Naive thymus-derived CD4-positive, alpha-beta T cell (primary cell): Measurements from ENCODE around the gene SMIM41. TPM values are rescaled to one million over a fixed set of nuclear protein-coding genes. Genes with fewer than 3 reads are reported as not detected.

Experiments
- ATAC-seq: fragments of 150-1000 bp; cut with Tn5 transposase; 2 replicates; pipeline ENCODE4 v1.10.0; 2021; ENCODE audit warnings: mild to moderate bottlenecking, moderate library complexity
- CTCF ChIA-PET: fragments of 350-600 bp; sonication (Branson Sonifier 250); formaldehyde crosslinking; loops from one replicate; lab custom pipeline; 2021; ENCODE audit warnings: antibody characterized with exemption; lab: Charles Lee
- POLR2A ChIA-PET: fragments of 350-600 bp; sonication (Branson Sonifier 250); formaldehyde crosslinking; loops from one replicate; lab custom pipeline; 2021; ENCODE audit warnings: antibody characterized with exemption, inconsistent platforms; lab: Charles Lee
- DNase-seq, 9 donors: peaks; one replicate each; pipeline versions ENCODE4 v3.0.0 to v3.0.0-alpha.2; 2020 to 2022; ENCODE audit warnings: mixed read lengths in 1 of 9
- H3K27ac ChIP-seq: one replicate; pipeline ENCODE4 v1.7.0; 2013; ENCODE audit warnings: mild to moderate bottlenecking, low read depth, low read length, moderate library complexity
- H3K27me3 ChIP-seq, 2 donors: one replicate each; pipeline ENCODE4 v1.7.0; 2013; ENCODE audit warnings: low read length in 2 of 2, mild to moderate bottlenecking in 2 of 2, moderate library complexity in 2 of 2; ENCODE audit not compliant: control insufficient read depth in 2 of 2, insufficient read depth in 2 of 2
- H3K36me3 ChIP-seq, 3 experiments: 1 replicate in 2 of 3; 2 replicates in 1 of 3; pipeline ENCODE4 v1.7.0; 2013; ENCODE audit warnings: low read length in 3 of 3, mild to moderate bottlenecking in 3 of 3, moderate library complexity in 1 of 3; ENCODE audit not compliant: insufficient read depth in 3 of 3, control insufficient read depth in 2 of 3
- H3K4me1 ChIP-seq, 2 donors: one replicate each; pipeline ENCODE4 v1.7.0; 2013; ENCODE audit warnings: low read length in 2 of 2, mild to moderate bottlenecking in 2 of 2, moderate library complexity in 1 of 2; ENCODE audit not compliant: control insufficient read depth in 2 of 2, insufficient read depth in 2 of 2
- H3K4me3 ChIP-seq: 2 replicates; pipeline ENCODE4 v1.7.0; 2013; ENCODE audit warnings: mild to moderate bottlenecking, low read length
- H3K9me3 ChIP-seq, 3 experiments: 1 replicate in 2 of 3; 2 replicates in 1 of 3; pipeline ENCODE4 v1.7.0; 2013; ENCODE audit warnings: low read length in 3 of 3; ENCODE audit not compliant: control insufficient read depth in 2 of 3
- H3K27ac Mint-ChIP-seq, 9 donors: one replicate each; pipeline ENCODE4 v1.8.0; 2020 to 2022; ENCODE audit warnings: mixed read lengths in 9 of 9, mild to moderate bottlenecking in 8 of 9, moderate library complexity in 5 of 9, inconsistent platforms in 2 of 9
- H3K27me3 Mint-ChIP-seq, 5 donors: one replicate each; pipeline ENCODE4 v1.8.0; 2021 to 2022; ENCODE audit warnings: mixed read lengths in 5 of 5, mild to moderate bottlenecking in 1 of 5
- H3K36me3 Mint-ChIP-seq, 5 donors: one replicate each; pipeline ENCODE4 v1.8.0; 2020 to 2022; ENCODE audit warnings: mixed read lengths in 5 of 5, mild to moderate bottlenecking in 3 of 5, inconsistent platforms in 1 of 5
- H3K4me1 Mint-ChIP-seq, 7 donors: one replicate each; pipeline ENCODE4 v1.8.0; 2020 to 2022; ENCODE audit warnings: mixed read lengths in 7 of 7, mild to moderate bottlenecking in 3 of 7, inconsistent platforms in 1 of 7
- H3K4me3 Mint-ChIP-seq, 10 donors: one replicate each; pipeline ENCODE4 v1.8.0; 2020 to 2022; ENCODE audit warnings: mild to moderate bottlenecking in 10 of 10, mixed read lengths in 10 of 10, moderate library complexity in 6 of 10, inconsistent platforms in 2 of 10
- H3K9me3 Mint-ChIP-seq, 11 donors: one replicate each; pipeline ENCODE4 v1.8.0; 2020 to 2022; ENCODE audit warnings: mixed read lengths in 11 of 11, mild to moderate bottlenecking in 4 of 11, inconsistent platforms in 1 of 11, moderate library complexity in 1 of 11
- intact Hi-C, 2 donors: fragments of 100-400 bp; cut with micrococcal nuclease; formaldehyde crosslinking; loops; one replicate each; pipeline ENCODE4 v1.15.1; 2023
- polyA plus RNA-seq, 2 donors: library from polyadenylated mRNA; unstranded; fragments of 300-500 nt; fragmentation: Illumina TruSeq; gene quantifications; one replicate each; pipeline ENCODE4 v1.2.3, GENCODE V29; 2021
- total RNA-seq, 6 experiments: library from RNA in 5 of 6; stranded (reverse) in 5 of 6; gene quantifications; 1 replicate in 5 of 6; 2 replicates in 1 of 6; pipeline ENCODE4 v1.2.3 and lab custom pipeline; 2021 to 2026

SMIM41 gene
- total and polyA plus RNA-seq, 7 experiments from 2014 or later, result 0.24 to 0.27 TPM; not detected in 5

- Mint-ChIP-seq H3K4me3 (peak overlapping the region; percentile 39 to 79 (median 67)), H3K4me1 (peaks cover 16 to 29% (median 25%) of the 10 kb centered on the region in 7 donors), H3K9me3 (peaks cover 0 to 1% (median 0%) of the 10 kb centered on the region in 11 donors), H3K27me3 (peaks cover 0 to 7% (median 0%) of the 10 kb centered on the region in 5 donors), H3K27ac (peak overlapping the region in 7 of 9 donors; percentile 47 to 84 (median 56)), H3K36me3 (no peaks in the 10 kb centered on the region)
- Histone ChIP-seq H3K27me3 (no peaks in the 10 kb centered on the region), H3K36me3 (no peaks in the 10 kb centered on the region), H3K4me1 (peaks cover 15 to 22% of the 10 kb centered on the region in 2 donors), H3K9me3 (no peaks in the 10 kb centered on the region), H3K27ac (no peak overlapping the region), H3K4me3 (no peak overlapping the region)
- CTCF ChIA-PET, result interaction anchor here (1.1 to 1.5 kb wide), 2 partner anchors 11 to 177 kb away, joined by 4 read pairs; no protein-coding TSS in a partner anchor
- no peak for ATAC-seq
- POLR2A ChIA-PET, result no interaction called here
- no peak for DNase-seq
- intact Hi-C loops, result loop anchor here in 1 of 2 donors (5.0 kb wide), 2 partner anchors 356 to 431 kb away; no protein-coding TSS in a partner anchor
Measured at GRCh38 chr12:52151153-52151836, 71.8 kb downstream of the SMIM41 start.

GRCh38 chr12:52151837-52152783 is 72.6 kb downstream of the SMIM41 start:
- CTCF ChIA-PET, result interaction anchor here (1.3 to 1.5 kb wide), 2 partner anchors 11 to 175 kb away, joined by 4 read pairs; no protein-coding TSS in a partner anchor
- Histone ChIP-seq H3K27me3 (no peaks in the 10 kb centered on the region), H3K27ac (no peak overlapping the region), H3K4me1 (peaks cover 18 to 24% of the 10 kb centered on the region in 2 donors), H3K9me3 (no peaks in the 10 kb centered on the region), H3K4me3 (no peak overlapping the region), H3K36me3 (no peaks in the 10 kb centered on the region)
- H3K27ac Mint-ChIP-seq, result peak overlapping the region; percentile 51 to 84 (median 59)
- peak; percentile 79 for ATAC-seq
- DNase-seq, result peak; percentile 53 to 82 (median 76)
- no peaks in the 10 kb centered on the region for H3K36me3 Mint-ChIP-seq
- H3K4me1 Mint-ChIP-seq, result peaks cover 19 to 33% (median 28%) of the 10 kb centered on the region in 7 donors
- H3K4me3 Mint-ChIP-seq, result peak overlapping the region; percentile 39 to 79 (median 67)
- intact Hi-C loops, result loop anchor here (1.0 to 5.0 kb wide), 6 partner anchors 61 to 728 kb away; no protein-coding TSS in a partner anchor
- H3K9me3 Mint-ChIP-seq, result peaks cover 0 to 1% (median 0%) of the 10 kb centered on the region in 11 donors
- peaks cover 0 to 7% (median 0%) of the 10 kb centered on the region in 5 donors for H3K27me3 Mint-ChIP-seq
- POLR2A ChIA-PET, result no interaction called here

- POLR2A ChIA-PET, result no interaction called here
- DNase-seq (no peak), ATAC-seq (no peak)
- Histone ChIP-seq H3K27ac (no peak overlapping the region), H3K9me3 (no peaks in the 10 kb centered on the region), H3K4me3 (no peak overlapping the region), H3K4me1 (peaks cover 18 to 24% of the 10 kb centered on the region in 2 donors), H3K36me3 (no peaks in the 10 kb centered on the region), H3K27me3 (no peaks in the 10 kb centered on the region)
- H3K36me3 Mint-ChIP-seq, result no peaks in the 10 kb centered on the region
- H3K27ac Mint-ChIP-seq, result peak overlapping the region in 5 of 9 donors; percentile 51 to 65 (median 59)
- peaks cover 0 to 7% (median 0%) of the 10 kb centered on the region in 5 donors for H3K27me3 Mint-ChIP-seq
- peak overlapping the region in 7 of 10 donors; percentile 4 to 71 (median 35) for H3K4me3 Mint-ChIP-seq
- H3K9me3 Mint-ChIP-seq, result peaks cover 0 to 1% (median 0%) of the 10 kb centered on the region in 11 donors
- CTCF ChIA-PET, result interaction anchor here (1.0 to 1.3 kb wide), 2 partner anchors 174 to 729 kb away, joined by 3 to 4 read pairs; no protein-coding TSS in a partner anchor
- intact Hi-C loops, result loop anchor here (1.0 to 5.0 kb wide), 6 partner anchors 60 to 727 kb away; no protein-coding TSS in a partner anchor
- H3K4me1 Mint-ChIP-seq, result peaks cover 19 to 33% (median 28%) of the 10 kb centered on the region in 7 donors
Measured at GRCh38 chr12:52152905-52153317, 73.4 kb downstream of the SMIM41 start.

- Mint-ChIP-seq H3K27ac (peak overlapping the region; percentile 76 to 97 (median 92)), H3K4me3 (peak overlapping the region in 9 of 10 donors; percentile 6 to 71 (median 51)), H3K9me3 (peaks cover 0 to 5% (median 0%) of the 10 kb centered on the region in 11 donors), H3K4me1 (peaks cover 19 to 33% (median 28%) of the 10 kb centered on the region in 7 donors), H3K27me3 (peaks cover 0 to 7% (median 0%) of the 10 kb centered on the region in 5 donors), H3K36me3 (no peaks in the 10 kb centered on the region)
- POLR2A ChIA-PET, result interaction anchor here (0.5 to 0.7 kb wide), 4 partner anchors 62 to 463 kb away, joined by 3 to 4 read pairs (median 3); partner anchors contain the start of gene KRT73
- peak in 8 of 9 donors; percentile 33 to 85 (median 76) for DNase-seq
- peak overlapping the region; percentile 68 for H3K27ac ChIP-seq
- no peak overlapping the region for H3K4me3 ChIP-seq
- CTCF ChIA-PET, result interaction anchor here (0.6 to 4.1 kb wide), 10 partner anchors 58 to 725 kb away, joined by 3 to 55 read pairs (median 3); partner anchors contain the start of gene KRT83
- no peaks in the 10 kb centered on the region for H3K36me3 ChIP-seq
- no peaks in the 10 kb centered on the region for H3K27me3 ChIP-seq
- intact Hi-C loops, result loop anchor here in 1 of 2 donors (5.0 kb wide), 1 partner anchor 827 kb away; no protein-coding TSS in a partner anchor
- peaks cover 18 to 24% of the 10 kb centered on the region in 2 donors for H3K4me1 ChIP-seq
- no peaks in the 10 kb centered on the region for H3K9me3 ChIP-seq
- ATAC-seq, result peak; percentile 87
Measured at GRCh38 chr12:52155048-52155868, 75.8 kb downstream of the SMIM41 start.

- CTCF ChIA-PET, result interaction anchor here (0.6 to 4.1 kb wide), 8 partner anchors 9 to 724 kb away, joined by 3 to 55 read pairs (median 4); no protein-coding TSS in a partner anchor
- Histone ChIP-seq H3K9me3 (no peaks in the 10 kb centered on the region), H3K36me3 (no peaks in the 10 kb centered on the region), H3K4me1 (peaks cover 21 to 27% of the 10 kb centered on the region in 2 donors), H3K27me3 (no peaks in the 10 kb centered on the region), H3K27ac (no peak overlapping the region), H3K4me3 (no peak overlapping the region)
- Mint-ChIP-seq H3K36me3 (no peaks in the 10 kb centered on the region), H3K27ac (peak overlapping the region in 8 of 9 donors; percentile 43 to 97 (median 91)), H3K9me3 (peaks cover 0 to 5% (median 0%) of the 10 kb centered on the region in 11 donors), H3K27me3 (peaks cover 0 to 5% (median 0%) of the 10 kb centered on the region in 5 donors), H3K4me1 (peaks cover 22 to 36% (median 33%) of the 10 kb centered on the region in 7 donors), H3K4me3 (peak overlapping the region in 1 of 10 donors; percentile 62)
- DNase-seq (no peak), ATAC-seq (no peak)
- POLR2A ChIA-PET, result interaction anchor here (0.7 kb wide), 1 partner anchor 128 kb away, joined by 3 read pairs; no protein-coding TSS in a partner anchor
- intact Hi-C loops, result loop anchor here (1.0 to 5.0 kb wide), 7 partner anchors 122 to 826 kb away; no protein-coding TSS in a partner anchor
Measured at GRCh38 chr12:52156311-52156710, 76.8 kb downstream of the SMIM41 start.
